BJ (cell line): ENCODE data around the gene SLIT3. TPM values are rescaled to one million over a fixed set of nuclear protein-coding genes. Genes with fewer than 3 reads are reported as not detected.
A peak's percentile ranks its signal among the peaks of the same experiment; 100 is the strongest.

Experiments
- CTCF ChIA-PET: fragments of 350-600 bp; formaldehyde crosslinking; extraction: SDS; loops from one replicate; lab custom pipeline; 2021; ENCODE audit warnings: antibody characterized with exemption, inconsistent platforms; lab: Yijun Ruan, JAX
- POLR2A ChIA-PET: fragments of 300-600 bp; sonication (Branson Sonifier 250); formaldehyde crosslinking; extraction: SDS; loops from one replicate; lab custom pipeline; 2021; ENCODE audit warnings: antibody characterized with exemption; lab: Charles Lee
- DNase-seq: peaks from one replicate; pipeline ENCODE4 v3.0.0-alpha.2; 2011; ENCODE audit warnings: low read depth
- H3K27me3 ChIP-seq: 2 replicates; pipeline ENCODE4 v1.6.0; 2011; ENCODE audit warnings: low read length; ENCODE audit not compliant: control insufficient read depth, insufficient read depth
- H3K36me3 ChIP-seq: 2 replicates; pipeline ENCODE4 v1.5.1; 2011; ENCODE audit warnings: low read length; ENCODE audit not compliant: control insufficient read depth, insufficient read depth
- H3K4me3 ChIP-seq: 2 replicates; pipeline ENCODE4 v1.5.1; 2011; ENCODE audit warnings: low read depth, mild to moderate bottlenecking, control low read depth, low read length
- CTCF ChIP-seq: IDR thresholded peaks from 2 replicates; pipeline ENCODE4 v1.5.1; 2011; ENCODE audit warnings: low read depth, mild to moderate bottlenecking, control low read depth, inconsistent platforms, low read length, moderate library complexity; ENCODE audit not compliant: insufficient read depth
- polyA plus RNA-seq: library from polyadenylated mRNA; depleted of rRNA; stranded (reverse); fragments of >200 nt; gene quantifications from 2 replicates; pipeline ENCODE4 v1.2.3, GENCODE V29; 2011

The SLIT3 gene
- polyA plus RNA-seq, 1 experiment, result 26.8 TPM

GRCh38 chr5:169258372-169259000, 42.5 kb downstream of the SLIT3 start:
- DNase-seq, result peak; percentile 97

DNA sequence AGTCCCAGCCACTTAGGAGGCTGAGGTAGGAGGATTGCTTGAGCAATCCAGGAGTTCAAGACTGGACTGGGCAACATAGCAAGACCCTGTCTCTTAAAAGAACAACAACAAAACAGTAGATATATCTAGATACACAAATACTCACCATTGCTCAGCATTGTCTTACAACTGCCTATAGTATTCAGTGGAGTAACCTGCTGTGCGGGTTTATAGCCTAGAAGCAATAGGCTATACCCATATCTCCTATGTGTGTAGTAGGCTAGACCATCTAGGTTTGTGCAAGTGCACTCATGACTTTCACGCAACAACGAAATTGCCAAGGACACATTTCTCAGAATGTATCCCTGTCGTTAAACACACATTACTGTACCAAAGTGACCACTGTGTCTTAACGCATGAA, 44.7 kb downstream of the SLIT3 start:
- Histone ChIP-seq H3K27me3 (no peaks in the 10 kb centered on the region), H3K36me3 (no peaks in the 10 kb centered on the region), H3K4me3 (no peak overlapping the region)
- POLR2A ChIA-PET, result no interaction called here
- CTCF ChIA-PET, result interaction anchor here (1.9 kb wide), 1 partner anchor 71 kb away, joined by 5 read pairs; no protein-coding TSS in a partner anchor
- no peak for DNase-seq
- TF ChIP-seq CTCF, result no peak

More at GRCh38 chr5:169258372-169259000, 42.5 kb downstream of the SLIT3 start:
- Histone ChIP-seq H3K36me3 (no peaks in the 10 kb centered on the region), H3K4me3 (no peak overlapping the region), H3K27me3 (no peaks in the 10 kb centered on the region)
- ChIA-PET POLR2A (interaction anchor here (0.6 kb wide), 2 partner anchors 52 to 86 kb away, joined by 3 read pairs; no protein-coding TSS in a partner anchor), CTCF (interaction anchor here (0.6 kb wide), 1 partner anchor 944 kb away, joined by 3 read pairs; no protein-coding TSS in a partner anchor)
- TF ChIP-seq CTCF, result no peak

DNA sequence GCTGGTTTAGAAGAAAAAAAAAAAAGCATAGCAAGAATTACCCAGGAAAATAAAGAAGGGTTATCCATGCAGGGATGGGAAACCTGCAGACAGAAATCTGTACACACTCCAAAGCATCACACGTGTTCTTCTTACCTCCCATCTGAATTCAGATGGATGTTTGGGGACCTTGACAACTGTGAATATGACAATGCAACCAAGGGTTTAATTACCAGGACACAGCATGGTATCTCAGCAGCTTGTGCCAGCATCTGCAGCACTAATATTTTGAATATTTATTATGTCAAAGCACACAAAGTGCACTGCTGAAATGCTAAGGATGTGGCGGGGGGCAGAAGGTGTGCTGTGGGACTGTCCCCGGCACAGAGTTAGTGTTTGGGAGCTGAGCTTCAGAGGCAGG, 47.9 kb downstream of the SLIT3 start:
- Histone ChIP-seq H3K27me3 (no peaks in the 10 kb centered on the region), H3K36me3 (no peaks in the 10 kb centered on the region), H3K4me3 (no peak overlapping the region)
- no peak for DNase-seq
- CTCF ChIA-PET, result no interaction called here
- POLR2A ChIA-PET, result no interaction called here
- TF ChIP-seq CTCF, result no peak

- TF ChIP-seq CTCF, result no peak
- Histone ChIP-seq H3K4me3 (no peak overlapping the region), H3K27me3 (no peaks in the 10 kb centered on the region), H3K36me3 (no peaks in the 10 kb centered on the region)
- ChIA-PET CTCF (interaction anchor here (1.1 kb wide), 1 partner anchor 304 kb away, joined by 4 read pairs; no protein-coding TSS in a partner anchor), POLR2A (interaction anchor here (0.7 kb wide), 1 partner anchor 77 kb away, joined by 4 read pairs; no protein-coding TSS in a partner anchor)
- peak; percentile 41 for DNase-seq
Observed at GRCh38 chr5:169251333-169252084, 49.4 kb downstream of the SLIT3 start.

DNA sequence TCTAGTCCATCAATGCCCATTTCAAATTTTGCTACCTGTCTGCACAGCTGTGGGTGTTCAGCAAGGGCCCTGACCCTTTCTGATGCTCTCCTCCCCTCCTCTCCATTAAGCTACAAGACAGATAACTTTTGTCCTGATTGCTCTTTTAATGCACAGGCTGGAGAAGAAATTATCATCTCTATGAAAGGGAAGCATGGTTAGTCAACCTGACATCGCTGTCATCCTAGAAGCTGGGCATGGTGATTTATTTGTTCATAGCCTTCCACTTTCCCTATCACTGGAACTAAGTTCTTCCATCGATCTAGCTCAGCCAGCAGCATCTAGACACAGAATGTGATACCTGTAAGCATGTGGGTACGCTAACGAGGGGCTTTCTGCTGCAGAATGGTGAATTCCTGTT, 50.1 kb downstream of the SLIT3 start:
- Histone ChIP-seq H3K27me3 (no peaks in the 10 kb centered on the region), H3K4me3 (no peak overlapping the region), H3K36me3 (no peaks in the 10 kb centered on the region)
- CTCF ChIA-PET, result no interaction called here
- POLR2A ChIA-PET, result no interaction called here
- no peak for TF ChIP-seq CTCF
- DNase-seq, result no peak
